Psoas muscle (tissue), 8 donors: Measurements from ENCODE around the gene PLAAT1. TPM values are rescaled to one million over a fixed set of nuclear protein-coding genes. Genes with fewer than 3 reads are reported as not detected.

ENCODE experiments used
- ATAC-seq, 4 donors: fragments of 200-7000 bp; cut with Tn5 transposase; one replicate each; pipeline ENCODE4 v1.9.1; 2020; ENCODE audit warnings: moderate library complexity in 3 of 4, mild to moderate bottlenecking in 2 of 4
- DNase-seq, 2 donors: peaks; one replicate each; pipeline ENCODE4 v3.0.0-alpha.2; 2020
- H3K27ac ChIP-seq: fragments of 200-600 bp; one replicate; pipeline ENCODE4 v1.8.0; 2022
- H3K27me3 ChIP-seq, 3 donors: fragments of 200-600 bp in 1 of 3; one replicate each; pipeline versions ENCODE4 v1.6.1 to v1.8.0; 2013 to 2022; ENCODE audit warnings: low read length in 2 of 3, mild to moderate bottlenecking in 2 of 3, moderate library complexity in 1 of 3; ENCODE audit not compliant: insufficient read depth in 3 of 3
- H3K36me3 ChIP-seq, 2 donors: fragments of 200-600 bp in 1 of 2; one replicate each; pipeline versions ENCODE4 v1.6.1 to v1.8.0; 2013 to 2022; ENCODE audit warnings: low read depth in 1 of 2, mild to moderate bottlenecking in 1 of 2, moderate library complexity in 1 of 2; ENCODE audit not compliant: insufficient read depth in 1 of 2
- H3K4me1 ChIP-seq: fragments of 200-600 bp; one replicate; pipeline ENCODE4 v1.8.0; 2022
- H3K4me3 ChIP-seq: fragments of 200-600 bp; one replicate; pipeline ENCODE4 v1.8.0; 2022; ENCODE audit warnings: mild to moderate bottlenecking
- H3K9me3 ChIP-seq: fragments of 200-600 bp; one replicate; pipeline ENCODE4 v1.8.0; 2022
- CTCF ChIP-seq: fragments of 200-600 bp; IDR thresholded peaks from one replicate; pipeline ENCODE4 v1.8.0; 2022; ENCODE audit warnings: antibody characterized with exemption
- WGBS, 3 donors: extraction: QIAGEN DNeasy Blood & Tissue Kit; methylation state at CpG; one replicate each; pipeline versions ENCODE4 v1.1.6 to v1.1.7; 2013; 5-methylcytosine and 5-hydroxymethylcytosine counted together
- intact Hi-C, 2 donors: fragments of 100-400 bp; cut with DNase I; formaldehyde crosslinking; loops; one replicate each; pipeline versions ENCODE4 v1.11.0 to v1.14.2; 2022
- polyA plus RNA-seq, 3 donors: library from polyadenylated mRNA; stranded (reverse); fragments of 200-250 nt; gene quantifications; one replicate each; pipeline ENCODE4 v1.2.3, GENCODE V29; 2013
- total RNA-seq, 4 donors: library from RNA; stranded (reverse); fragmentation: NEBNext Ultra II Directional in 2 of 4; extraction: Animal tissue kit (Norgen Biotek cat#: 25700) in 2 of 4; gene quantifications; one replicate each; pipeline versions ENCODE4 v1.2.1 to v1.2.4, GENCODE V29; 2021 to 2023
- donor health status: healthy with polysubstance abuse.
- donor health status: DM: no; HTN: no; CAD: no; lungs with moderate emphysema.
- donor health status: Bipolar disorder and iron deficiency.
- donor health status: healthy.
- donor health status: DM: yes; HTN: yes; CAD: no.
- donor health status: DM: no; HTN: no; CAD: no.
- donor health status: DM: no; HTN: no; CAD: no.
- donor health status: DM: yes; HTN: yes; CAD: no.

Gene PLAAT1
- total and polyA plus RNA-seq, 7 donors: 10.8 to 26.2 (median 21.4) TPM

DNA sequence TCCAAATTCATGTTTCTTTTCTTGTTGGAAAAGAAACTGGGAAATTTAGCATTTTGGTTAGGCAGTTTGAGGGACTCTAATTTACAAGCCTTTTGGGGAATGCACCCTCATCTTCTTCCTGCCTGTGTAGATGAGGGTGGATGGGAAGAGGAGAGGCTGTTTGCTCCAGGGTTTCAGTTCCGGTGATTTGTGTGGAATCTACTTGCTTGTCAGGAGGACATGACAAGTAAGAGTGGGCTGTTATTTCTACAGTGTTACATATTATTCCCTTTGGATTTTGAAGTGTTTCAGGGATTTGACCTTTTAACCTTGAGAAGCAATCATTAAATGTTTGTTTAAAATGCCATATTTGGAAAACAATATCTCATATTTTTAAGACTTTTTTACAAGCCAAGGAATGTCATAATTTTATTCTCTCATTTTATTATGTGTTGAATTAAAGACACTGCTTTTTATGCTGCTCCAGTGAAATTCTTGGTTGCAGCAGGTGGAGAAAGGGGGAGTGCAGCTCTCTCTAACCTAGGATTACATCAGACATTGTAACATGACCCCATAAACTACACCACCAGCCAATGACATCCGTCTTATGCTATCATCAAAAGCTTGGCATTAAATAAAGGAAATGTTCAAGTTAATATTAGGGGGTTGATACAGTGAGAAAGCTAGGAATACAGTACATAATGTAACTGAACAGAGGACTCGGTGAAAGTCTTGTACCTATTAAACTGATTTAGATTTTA lies 30.2 kb downstream of the PLAAT1 start:
- no peak for TF ChIP-seq CTCF
- ATAC-seq (peak in 1 of 4 donors; percentile 48), DNase-seq (no peak)
- Histone ChIP-seq H3K27me3 (no peaks in the 10 kb centered on the region), H3K9me3 (no peaks in the 10 kb centered on the region), H3K4me1 (peaks cover 14% of the 10 kb centered on the region), H3K4me3 (no peak overlapping the region), H3K27ac (no peak overlapping the region), H3K36me3 (no peaks in the 10 kb centered on the region)
- intact Hi-C loops: no loop called here
- 23 to 53% (median 28%) methylated on average over 3 of the region's 3 CpGs for WGBS, 3 donors

- H3K4me3 ChIP-seq: no peak overlapping the region
- H3K9me3 ChIP-seq: peaks cover 10% of the 10 kb centered on the region
- ATAC-seq: no peak
- 65 to 74% (median 68%) methylated on average over 3 of the region's 3 CpGs for WGBS, 3 donors
- no peak overlapping the region for H3K27ac ChIP-seq
- no peak for DNase-seq
- no peak for TF ChIP-seq CTCF
- H3K36me3 ChIP-seq: no peaks in the 10 kb centered on the region
- H3K4me1 ChIP-seq: no peaks in the 10 kb centered on the region
- intact Hi-C loops: no loop called here
- H3K27me3 ChIP-seq: no peaks in the 10 kb centered on the region
Observed at GRCh38 chr3:193292386-193292785, 51.4 kb downstream of the PLAAT1 start.

GRCh38 chr3:193295985-193296384 lies 55.0 kb downstream of the PLAAT1 start:
- intact Hi-C loops: no loop called here
- no peaks in the 10 kb centered on the region for H3K36me3 ChIP-seq

GRCh38 chr3:193297421-193297820 lies 56.4 kb downstream of the PLAAT1 start:
- Histone ChIP-seq H3K4me1 (no peaks in the 10 kb centered on the region), H3K36me3 (no peaks in the 10 kb centered on the region), H3K9me3 (peaks cover 4% of the 10 kb centered on the region), H3K27me3 (no peaks in the 10 kb centered on the region), H3K27ac (no peak overlapping the region), H3K4me3 (no peak overlapping the region)
- no peak for DNase-seq
- WGBS, 3 donors: 86 to 91% (median 89%) methylated on average over 5 of the region's 5 CpGs
- no peak for TF ChIP-seq CTCF
- no peak for ATAC-seq
- intact Hi-C loops: no loop called here

More at GRCh38 chr3:193295985-193296384, 55.0 kb downstream of the PLAAT1 start:
- Histone ChIP-seq H3K4me3 (no peak overlapping the region), H3K27me3 (no peaks in the 10 kb centered on the region), H3K27ac (no peak overlapping the region), H3K9me3 (peaks cover 6% of the 10 kb centered on the region), H3K4me1 (no peaks in the 10 kb centered on the region)
- ATAC-seq: no peak
- WGBS, 3 donors: 85 to 89% (median 86%) methylated on average over 2 of the region's 2 CpGs
- no peak for DNase-seq
- no peak for TF ChIP-seq CTCF

DNA sequence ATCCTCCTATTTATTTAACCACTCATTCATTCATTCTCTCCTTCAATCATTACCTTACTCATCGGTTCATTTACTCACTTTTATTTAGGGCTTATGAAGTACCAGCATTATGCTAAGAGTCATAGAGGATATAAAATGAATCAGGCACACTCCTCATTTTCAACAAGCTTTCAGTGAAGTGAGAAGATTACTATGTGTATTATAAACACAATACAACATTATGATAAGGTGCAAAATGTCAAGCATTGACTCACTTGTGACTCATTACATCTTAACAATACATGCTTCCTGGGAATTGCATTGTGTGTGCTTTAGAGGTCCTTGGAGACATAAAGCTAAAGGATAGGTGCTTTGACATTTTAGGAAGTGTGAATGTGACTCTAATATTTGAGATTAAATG lies 60.4 kb downstream of the PLAAT1 start:
- ATAC-seq (no peak), DNase-seq (no peak)
- intact Hi-C loops: no loop called here
- Histone ChIP-seq H3K27ac (no peak overlapping the region), H3K27me3 (no peaks in the 10 kb centered on the region), H3K9me3 (peaks cover under 1% of the 10 kb centered on the region), H3K4me1 (no peaks in the 10 kb centered on the region), H3K4me3 (no peak overlapping the region), H3K36me3 (no peaks in the 10 kb centered on the region)
- WGBS, 3 donors: 89 to 93% (median 92%) methylated on average over 1 of the region's 1 CpG
- TF ChIP-seq CTCF: no peak
